H1 (cell line): ENCODE results near the gene SCN7A. TPM values are rescaled to one million over a fixed set of nuclear protein-coding genes. Genes with fewer than 3 reads are reported as not detected.

ENCODE experiments used
- EZH2 ChIP-seq: fragments of 200-600 bp; sonication (generic); IDR thresholded peaks from 2 replicates; pipeline ENCODE4 v1.7.1; 2012; ENCODE audit warnings: low read depth, mild to moderate bottlenecking, moderate library complexity, low read length, inconsistent platforms; ENCODE audit not compliant: severe bottlenecking
- GABPA ChIP-seq: IDR thresholded peaks from 2 replicates; pipeline ENCODE4 v1.6.1; 2011; ENCODE audit warnings: mild to moderate bottlenecking, low read length, moderate library complexity, borderline replicate concordance; ENCODE audit not compliant: insufficient read depth
- MAX ChIP-seq: IDR thresholded peaks from 2 replicates; pipeline ENCODE4 v1.6.1; 2012; ENCODE audit warnings: inconsistent platforms
- NRF1 ChIP-seq: IDR thresholded peaks from 2 replicates; pipeline ENCODE4 v1.6.1; 2011; ENCODE audit warnings: mild to moderate bottlenecking, low read depth, low read length, improper control_type of control experiment
- POLR2AphosphoS5 ChIP-seq: IDR thresholded peaks from 2 replicates; pipeline ENCODE4 v1.6.1; 2011; ENCODE audit warnings: low read depth, low read length
- SIRT6 ChIP-seq: IDR thresholded peaks from one replicate; pipeline ENCODE4 v1.7.1; 2012; ENCODE audit warnings: low read length, inconsistent platforms
- SP4 ChIP-seq: IDR thresholded peaks from 2 replicates; pipeline ENCODE4 v1.6.1; 2012; ENCODE audit warnings: low read length, inconsistent platforms
- TBP ChIP-seq: IDR thresholded peaks from 2 replicates; pipeline ENCODE4 v1.6.1; 2011; ENCODE audit warnings: low read depth, low read length, improper control_type of control experiment
- polyA plus RNA-seq, 7 experiments: library from polyadenylated mRNA; depleted of rRNA in 3 of 7; stranded (reverse) in 5 of 7; unstranded in 2 of 7; fragments of >200 nt in 5 of 7; fragments of 200-250 nt in 2 of 7; gene quantifications; 1 replicate in 5 of 7; 2 replicates in 1 of 7; 4 replicates in 1 of 7; pipeline versions ENCODE4 v1.2.1 to v1.2.3, GENCODE V29; 2011 to 2013; ENCODE audit warnings: missing spikeins in 2 of 7, mixed read lengths in 2 of 7
- total RNA-seq: library from RNA; stranded (reverse); fragmentation: NEBNext Ultra II Directional; extraction: Animal tissue kit (Norgen Biotek cat#: 25700); gene quantifications from 2 replicates; pipeline ENCODE4 v1.2.1, GENCODE V29; 2021
- TF ChIP-seq, protein P1 (sequence below): fragments of 300-600 bp; sonication (generic); IDR thresholded peaks from 2 replicates; pipeline ENCODE4 v1.7.1; 2012; ENCODE audit warnings: low read length, moderate library complexity, mild to moderate bottlenecking, inconsistent platforms; ENCODE audit not compliant: insufficient replicate concordance

Gene SCN7A
- total and polyA plus RNA-seq, 2 of the 8 experiments (the other 6 are each of a cell fraction or from before 2014, with no cell fraction given) = 0.09 to 0.19 TPM

DNA sequence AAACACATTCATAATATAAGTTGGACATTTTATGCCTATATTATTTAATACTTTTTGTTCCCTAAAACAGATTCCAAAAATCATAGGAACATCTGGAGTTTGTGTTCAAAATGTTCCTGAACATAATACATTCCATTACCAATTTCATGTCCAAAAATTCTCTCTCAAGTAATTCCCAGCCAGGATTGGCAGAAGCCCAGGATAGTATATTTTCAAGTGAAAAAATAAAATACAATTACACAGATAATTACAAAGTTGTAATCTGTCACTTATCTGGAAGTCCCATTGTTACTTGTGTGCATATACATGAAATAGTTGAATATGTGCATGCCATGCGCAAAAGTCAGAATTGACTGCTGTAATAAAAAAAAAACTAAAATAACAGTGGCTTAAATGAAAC is 5.2 kb upstream of the SCN7A start (continued):
- TF ChIP-seq, protein P1, sequence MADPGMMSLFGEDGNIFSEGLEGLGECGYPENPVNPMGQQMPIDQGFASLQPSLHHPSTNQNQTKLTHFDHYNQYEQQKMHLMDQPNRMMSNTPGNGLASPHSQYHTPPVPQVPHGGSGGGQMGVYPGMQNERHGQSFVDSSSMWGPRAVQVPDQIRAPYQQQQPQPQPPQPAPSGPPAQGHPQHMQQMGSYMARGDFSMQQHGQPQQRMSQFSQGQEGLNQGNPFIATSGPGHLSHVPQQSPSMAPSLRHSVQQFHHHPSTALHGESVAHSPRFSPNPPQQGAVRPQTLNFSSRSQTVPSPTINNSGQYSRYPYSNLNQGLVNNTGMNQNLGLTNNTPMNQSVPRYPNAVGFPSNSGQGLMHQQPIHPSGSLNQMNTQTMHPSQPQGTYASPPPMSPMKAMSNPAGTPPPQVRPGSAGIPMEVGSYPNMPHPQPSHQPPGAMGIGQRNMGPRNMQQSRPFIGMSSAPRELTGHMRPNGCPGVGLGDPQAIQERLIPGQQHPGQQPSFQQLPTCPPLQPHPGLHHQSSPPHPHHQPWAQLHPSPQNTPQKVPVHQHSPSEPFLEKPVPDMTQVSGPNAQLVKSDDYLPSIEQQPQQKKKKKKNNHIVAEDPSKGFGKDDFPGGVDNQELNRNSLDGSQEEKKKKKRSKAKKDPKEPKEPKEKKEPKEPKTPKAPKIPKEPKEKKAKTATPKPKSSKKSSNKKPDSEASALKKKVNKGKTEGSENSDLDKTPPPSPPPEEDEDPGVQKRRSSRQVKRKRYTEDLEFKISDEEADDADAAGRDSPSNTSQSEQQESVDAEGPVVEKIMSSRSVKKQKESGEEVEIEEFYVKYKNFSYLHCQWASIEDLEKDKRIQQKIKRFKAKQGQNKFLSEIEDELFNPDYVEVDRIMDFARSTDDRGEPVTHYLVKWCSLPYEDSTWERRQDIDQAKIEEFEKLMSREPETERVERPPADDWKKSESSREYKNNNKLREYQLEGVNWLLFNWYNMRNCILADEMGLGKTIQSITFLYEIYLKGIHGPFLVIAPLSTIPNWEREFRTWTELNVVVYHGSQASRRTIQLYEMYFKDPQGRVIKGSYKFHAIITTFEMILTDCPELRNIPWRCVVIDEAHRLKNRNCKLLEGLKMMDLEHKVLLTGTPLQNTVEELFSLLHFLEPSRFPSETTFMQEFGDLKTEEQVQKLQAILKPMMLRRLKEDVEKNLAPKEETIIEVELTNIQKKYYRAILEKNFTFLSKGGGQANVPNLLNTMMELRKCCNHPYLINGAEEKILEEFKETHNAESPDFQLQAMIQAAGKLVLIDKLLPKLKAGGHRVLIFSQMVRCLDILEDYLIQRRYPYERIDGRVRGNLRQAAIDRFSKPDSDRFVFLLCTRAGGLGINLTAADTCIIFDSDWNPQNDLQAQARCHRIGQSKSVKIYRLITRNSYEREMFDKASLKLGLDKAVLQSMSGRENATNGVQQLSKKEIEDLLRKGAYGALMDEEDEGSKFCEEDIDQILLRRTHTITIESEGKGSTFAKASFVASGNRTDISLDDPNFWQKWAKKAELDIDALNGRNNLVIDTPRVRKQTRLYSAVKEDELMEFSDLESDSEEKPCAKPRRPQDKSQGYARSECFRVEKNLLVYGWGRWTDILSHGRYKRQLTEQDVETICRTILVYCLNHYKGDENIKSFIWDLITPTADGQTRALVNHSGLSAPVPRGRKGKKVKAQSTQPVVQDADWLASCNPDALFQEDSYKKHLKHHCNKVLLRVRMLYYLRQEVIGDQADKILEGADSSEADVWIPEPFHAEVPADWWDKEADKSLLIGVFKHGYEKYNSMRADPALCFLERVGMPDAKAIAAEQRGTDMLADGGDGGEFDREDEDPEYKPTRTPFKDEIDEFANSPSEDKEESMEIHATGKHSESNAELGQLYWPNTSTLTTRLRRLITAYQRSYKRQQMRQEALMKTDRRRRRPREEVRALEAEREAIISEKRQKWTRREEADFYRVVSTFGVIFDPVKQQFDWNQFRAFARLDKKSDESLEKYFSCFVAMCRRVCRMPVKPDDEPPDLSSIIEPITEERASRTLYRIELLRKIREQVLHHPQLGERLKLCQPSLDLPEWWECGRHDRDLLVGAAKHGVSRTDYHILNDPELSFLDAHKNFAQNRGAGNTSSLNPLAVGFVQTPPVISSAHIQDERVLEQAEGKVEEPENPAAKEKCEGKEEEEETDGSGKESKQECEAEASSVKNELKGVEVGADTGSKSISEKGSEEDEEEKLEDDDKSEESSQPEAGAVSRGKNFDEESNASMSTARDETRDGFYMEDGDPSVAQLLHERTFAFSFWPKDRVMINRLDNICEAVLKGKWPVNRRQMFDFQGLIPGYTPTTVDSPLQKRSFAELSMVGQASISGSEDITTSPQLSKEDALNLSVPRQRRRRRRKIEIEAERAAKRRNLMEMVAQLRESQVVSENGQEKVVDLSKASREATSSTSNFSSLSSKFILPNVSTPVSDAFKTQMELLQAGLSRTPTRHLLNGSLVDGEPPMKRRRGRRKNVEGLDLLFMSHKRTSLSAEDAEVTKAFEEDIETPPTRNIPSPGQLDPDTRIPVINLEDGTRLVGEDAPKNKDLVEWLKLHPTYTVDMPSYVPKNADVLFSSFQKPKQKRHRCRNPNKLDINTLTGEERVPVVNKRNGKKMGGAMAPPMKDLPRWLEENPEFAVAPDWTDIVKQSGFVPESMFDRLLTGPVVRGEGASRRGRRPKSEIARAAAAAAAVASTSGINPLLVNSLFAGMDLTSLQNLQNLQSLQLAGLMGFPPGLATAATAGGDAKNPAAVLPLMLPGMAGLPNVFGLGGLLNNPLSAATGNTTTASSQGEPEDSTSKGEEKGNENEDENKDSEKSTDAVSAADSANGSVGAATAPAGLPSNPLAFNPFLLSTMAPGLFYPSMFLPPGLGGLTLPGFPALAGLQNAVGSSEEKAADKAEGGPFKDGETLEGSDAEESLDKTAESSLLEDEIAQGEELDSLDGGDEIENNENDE = no peak
- TF ChIP-seq GABPA = no peak
- no peak for TF ChIP-seq NRF1
- TF ChIP-seq POLR2AphosphoS5 = no peak
- TF ChIP-seq SIRT6 = no peak
- TF ChIP-seq SP4 = no peak
- no peak for TF ChIP-seq TBP
- no peak for TF ChIP-seq MAX
- no peak for TF ChIP-seq EZH2
